ENCODE measurements around the gene SUPT20HL2.

- no peak for TF ChIP-seq POLR2A (IDR thresholded peaks at IDR 0.05; ENCODE audit: low read length)
- no peak for TF ChIP-seq GATA1 (IDR thresholded peaks at IDR 0.05; ENCODE audit: low read depth, low read length)
These were observed 36.5 kb downstream of the SUPT20HL2 start for GRCh38 chrX:24277405-24277804.
